Measurements from ENCODE around the gene SNX27.
"Not testable (repeated sequence)": the region's sequence is repeated elsewhere in the genome, so short reads cannot be mapped to it uniquely, and the experiment has no call there.

SNX27 gene

GRCh38 chr1:151723726-151724370, 112.0 kb downstream of the SNX27 start:
- Mint-ChIP-seq H3K27me3 (ENCODE audit: low read depth) (peaks cover 73% of the 10 kb centered on the region), H3K4me3 (no peak overlapping the region), H3K27ac (no peak overlapping the region), H3K4me1 (ENCODE audit: low read depth) (peaks cover 14% of the 10 kb centered on the region), H3K36me3 (ENCODE audit: low read depth) (no peaks in the 10 kb centered on the region), H3K9me3 (no peaks in the 10 kb centered on the region)

- no peaks in the 10 kb centered on the region for H3K36me3 Mint-ChIP-seq (ENCODE audit: low read depth)
- H3K27me3 Mint-ChIP-seq (ENCODE audit: low read depth) = peaks cover 48% of the 10 kb centered on the region
- H3K4me1 Mint-ChIP-seq (ENCODE audit: low read depth) = no peaks in the 10 kb centered on the region
- H3K4me3 Mint-ChIP-seq = no peak overlapping the region
- H3K27ac Mint-ChIP-seq = no peak overlapping the region
- H3K9me3 Mint-ChIP-seq = no peaks in the 10 kb centered on the region
Observed at GRCh38 chr1:151728151-151729054, 116.6 kb downstream of the SNX27 start.

- no peak overlapping the region for H3K4me3 Mint-ChIP-seq
- H3K9me3 Mint-ChIP-seq = no peaks in the 10 kb centered on the region
- H3K27me3 Mint-ChIP-seq (ENCODE audit: low read depth) = peaks cover 40% of the 10 kb centered on the region
- H3K36me3 Mint-ChIP-seq (ENCODE audit: low read depth) = no peaks in the 10 kb centered on the region
- H3K27ac Mint-ChIP-seq = no peak overlapping the region
- H3K4me1 Mint-ChIP-seq (ENCODE audit: low read depth) = no peaks in the 10 kb centered on the region
Observed at GRCh38 chr1:151729157-151729965, 117.5 kb downstream of the SNX27 start.

GRCh38 chr1:151729966-151730291, 118.1 kb downstream of the SNX27 start:
- H3K4me1 Mint-ChIP-seq (ENCODE audit: low read depth) = peaks cover 1% of the 10 kb centered on the region
- H3K27ac Mint-ChIP-seq = no peak overlapping the region
- H3K9me3 Mint-ChIP-seq = no peaks in the 10 kb centered on the region
- H3K36me3 Mint-ChIP-seq (ENCODE audit: low read depth) = no peaks in the 10 kb centered on the region
- no peak overlapping the region for H3K4me3 Mint-ChIP-seq
- peaks cover 38% of the 10 kb centered on the region for H3K27me3 Mint-ChIP-seq (ENCODE audit: low read depth)

GRCh38 chr1:151733126-151733525, 121.3 kb downstream of the SNX27 start:
- no peak overlapping the region for H3K4me3 Mint-ChIP-seq
- peaks cover 2% of the 10 kb centered on the region for H3K4me1 Mint-ChIP-seq (ENCODE audit: low read depth)

GRCh38 chr1:151733995-151734394, 122.1 kb downstream of the SNX27 start:
- not testable (repeated sequence) for H3K27ac Mint-ChIP-seq; H3K4me3 Mint-ChIP-seq; H3K4me1 Mint-ChIP-seq (ENCODE audit: low read depth); H3K36me3 Mint-ChIP-seq (ENCODE audit: low read depth)
- peaks cover 12% of the 10 kb centered on the region for H3K9me3 Mint-ChIP-seq
- H3K27me3 Mint-ChIP-seq (ENCODE audit: low read depth) = peaks cover 13% of the 10 kb centered on the region

More at GRCh38 chr1:151733126-151733525, 121.3 kb downstream of the SNX27 start:
- Mint-ChIP-seq H3K9me3 (peaks cover 8% of the 10 kb centered on the region), H3K27ac (no peak overlapping the region), H3K36me3 (ENCODE audit: low read depth) (no peaks in the 10 kb centered on the region), H3K27me3 (ENCODE audit: low read depth) (peaks cover 17% of the 10 kb centered on the region)

- Mint-ChIP-seq H3K36me3 (ENCODE audit: low read depth) (no peaks in the 10 kb centered on the region), H3K4me3 (no peak overlapping the region), H3K4me1 (ENCODE audit: low read depth) (peaks cover 5% of the 10 kb centered on the region), H3K9me3 (peaks cover 12% of the 10 kb centered on the region), H3K27ac (no peak overlapping the region), H3K27me3 (ENCODE audit: low read depth) (peaks cover 3% of the 10 kb centered on the region)
Observed at GRCh38 chr1:151737026-151737425, 125.2 kb downstream of the SNX27 start.

- Mint-ChIP-seq H3K4me3 (no peak overlapping the region), H3K27me3 (ENCODE audit: low read depth) (peaks cover 6% of the 10 kb centered on the region), H3K27ac (no peak overlapping the region), H3K4me1 (ENCODE audit: low read depth) (peaks cover 5% of the 10 kb centered on the region), H3K9me3 (peaks cover 12% of the 10 kb centered on the region), H3K36me3 (ENCODE audit: low read depth) (no peaks in the 10 kb centered on the region)
Observed at GRCh38 chr1:151737479-151737878, 125.6 kb downstream of the SNX27 start.

- peaks cover 9% of the 10 kb centered on the region for H3K27me3 Mint-ChIP-seq (ENCODE audit: low read depth)
- no peak overlapping the region for H3K27ac Mint-ChIP-seq
- H3K4me1 Mint-ChIP-seq (ENCODE audit: low read depth) = peaks cover 5% of the 10 kb centered on the region
- H3K36me3 Mint-ChIP-seq (ENCODE audit: low read depth) = no peaks in the 10 kb centered on the region
- H3K4me3 Mint-ChIP-seq = no peak overlapping the region
- peaks cover 12% of the 10 kb centered on the region for H3K9me3 Mint-ChIP-seq
Observed at GRCh38 chr1:151739590-151740355, 127.9 kb downstream of the SNX27 start.

GRCh38 chr1:151741516-151741915, 129.7 kb downstream of the SNX27 start:
- no peak overlapping the region for H3K27ac Mint-ChIP-seq
- peaks cover 3% of the 10 kb centered on the region for H3K4me1 Mint-ChIP-seq (ENCODE audit: low read depth)
- H3K9me3 Mint-ChIP-seq = peaks cover 12% of the 10 kb centered on the region
- H3K36me3 Mint-ChIP-seq (ENCODE audit: low read depth) = no peaks in the 10 kb centered on the region
- peaks cover 22% of the 10 kb centered on the region for H3K27me3 Mint-ChIP-seq (ENCODE audit: low read depth)
- H3K4me3 Mint-ChIP-seq = no peak overlapping the region

All from T-helper 1 cell treated with Interleukin-12 subunit alpha and Interleukin-12 subunit beta and Interleukin-4 antibody, amounts not matched to agents 30 μg/mL and 1 μg/mL, for 36 hours (primary cell).